ENCODE results near the gene MGMT.

- TF ChIP-seq CTCF (IDR thresholded peaks at IDR 0.05; ENCODE audit: extremely low read depth in 1 of 2, insufficient read depth in 1 of 2, low read depth in 1 of 2, low read length in 2 of 2) (no peak), POLR2AphosphoS5 (IDR thresholded peaks at IDR 0.05; ENCODE audit: insufficient read depth, low read depth, low read length) (no peak)
Measured at GRCh38 chr10:129604333-129605032, 137.4 kb downstream of the MGMT start.
